GM19328 (cell line): Measurements from ENCODE around the gene ARMC9.
"Not testable (repeated sequence)": the region's sequence is repeated elsewhere in the genome, so short reads cannot be mapped to it uniquely, and the experiment has no call there.

Experiments
- ATAC-seq: cut with Tn5 transposase; IDR thresholded peaks from one replicate; pipeline ENCODE4 v1.9.1; 2021; ENCODE audit warnings: mild to moderate bottlenecking, moderate library complexity; ENCODE audit not compliant: unreplicated experiment

ARMC9 gene

DNA sequence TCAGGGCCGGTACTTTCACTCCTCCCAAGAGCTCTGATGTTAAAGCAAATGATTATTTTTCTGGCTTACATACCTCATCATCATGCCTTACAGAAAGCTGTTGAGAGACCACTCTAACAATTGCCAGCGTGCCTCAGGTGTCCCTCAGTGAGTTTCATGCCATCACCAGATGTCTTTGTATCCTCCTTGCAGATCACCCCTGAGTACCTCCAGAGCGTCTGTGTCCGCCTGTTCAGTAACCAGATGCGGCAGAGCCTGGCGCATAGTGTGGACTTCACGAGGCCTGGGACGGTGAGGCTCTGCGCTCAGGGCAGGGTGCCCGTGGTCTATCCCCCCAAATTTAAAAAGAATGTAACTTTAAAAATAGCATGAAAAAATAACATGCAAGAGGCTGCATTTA, 41.3 kb downstream of the ARMC9 start:
- ATAC-seq: no peak

DNA sequence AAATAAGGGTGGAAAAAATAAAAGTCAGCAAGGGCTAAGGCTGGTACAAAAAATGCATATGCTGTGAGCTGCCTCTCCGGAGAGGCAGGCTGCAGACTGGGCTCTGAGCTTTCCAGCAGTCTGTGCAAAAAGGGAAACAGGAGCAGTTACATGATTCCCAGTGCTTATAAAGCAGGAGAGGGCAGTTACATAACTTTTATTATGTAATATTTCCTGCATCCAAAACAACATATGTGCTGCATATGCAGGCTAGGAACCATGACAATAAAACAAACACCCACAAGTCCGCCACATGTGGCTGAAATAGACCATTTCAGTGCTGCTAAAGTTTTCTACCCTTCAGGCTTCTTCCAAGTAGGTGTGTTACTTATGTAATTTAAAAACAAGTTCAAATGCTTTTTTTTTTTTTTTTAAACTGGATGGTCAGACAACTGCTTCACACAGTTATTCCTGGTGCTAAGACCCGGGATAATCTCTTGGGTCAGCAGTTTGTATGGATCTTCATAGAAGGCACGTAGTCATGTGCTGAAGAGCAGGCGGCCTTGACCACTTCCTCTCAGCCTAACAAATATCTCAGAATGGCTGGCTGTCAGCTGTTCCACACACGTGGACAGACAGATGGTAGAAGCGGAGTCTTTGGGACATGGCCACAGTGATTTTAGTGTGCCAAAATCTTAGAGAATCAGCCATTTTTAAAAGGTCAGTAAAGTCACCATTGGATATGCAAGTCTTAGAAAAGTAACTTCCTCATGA, 43.5 kb downstream of the ARMC9 start:
- ATAC-seq: no peak

DNA sequence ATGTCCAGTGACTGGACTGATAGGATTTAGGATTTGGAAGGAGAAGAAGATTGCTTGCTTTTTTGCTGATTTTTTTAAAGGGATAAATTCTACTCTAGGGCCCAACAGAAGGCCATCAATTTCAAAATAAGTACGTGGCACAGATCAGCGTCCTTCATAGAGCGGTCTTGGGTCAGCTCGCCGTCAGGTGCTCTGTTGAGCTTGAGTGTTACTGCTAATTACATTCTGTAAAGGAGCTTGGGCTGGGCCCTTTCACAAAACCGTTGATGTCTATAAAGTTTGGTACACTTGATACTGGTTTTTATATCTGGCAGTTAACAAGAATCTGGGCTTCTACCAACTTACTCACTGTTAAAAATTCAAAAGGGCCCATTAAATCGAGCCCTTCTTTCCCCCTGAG, 45.4 kb downstream of the ARMC9 start:
- ATAC-seq: no peak

DNA sequence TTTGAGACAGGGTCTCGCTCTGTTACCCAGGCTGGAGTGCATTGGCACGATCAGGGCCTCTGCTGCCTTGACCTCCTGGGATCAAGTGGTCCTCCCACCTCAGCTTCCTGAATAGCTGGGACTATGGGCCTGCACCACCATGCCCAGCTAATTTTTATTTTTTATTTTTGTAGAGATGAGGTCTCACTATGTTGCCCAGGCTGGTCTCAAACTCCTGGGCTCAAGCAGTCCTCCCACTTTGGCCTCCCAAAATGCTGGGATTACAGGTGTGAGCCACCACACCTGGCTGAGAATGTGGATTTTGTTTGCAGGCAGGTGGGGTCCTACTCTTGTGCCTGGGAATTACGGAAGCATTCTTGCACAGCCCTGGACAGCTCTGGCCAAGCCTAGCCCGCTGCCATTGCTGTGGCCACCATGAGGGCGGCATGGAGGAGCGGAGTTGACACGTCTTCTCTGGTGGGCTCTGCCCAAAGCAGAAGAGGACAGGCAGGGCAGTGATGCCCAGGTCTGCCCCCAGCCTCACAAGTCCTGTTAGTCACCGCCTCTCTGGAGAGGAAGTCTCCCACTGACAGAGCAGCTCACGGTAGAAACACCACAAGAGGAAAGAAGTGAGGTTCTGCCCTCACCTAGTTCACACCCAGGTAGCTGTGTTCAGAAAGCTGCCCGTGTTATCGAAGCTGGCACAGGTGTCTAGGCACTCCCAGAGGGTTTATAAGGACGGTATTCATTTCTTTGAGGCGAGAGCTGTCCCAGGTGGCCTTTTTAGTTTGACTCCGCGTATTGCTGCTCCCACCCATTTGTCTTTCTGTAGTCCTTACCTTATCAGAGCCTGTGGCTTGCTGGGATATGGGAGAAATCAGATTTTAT, 46.2 kb downstream of the ARMC9 start:
- no peak for ATAC-seq

DNA sequence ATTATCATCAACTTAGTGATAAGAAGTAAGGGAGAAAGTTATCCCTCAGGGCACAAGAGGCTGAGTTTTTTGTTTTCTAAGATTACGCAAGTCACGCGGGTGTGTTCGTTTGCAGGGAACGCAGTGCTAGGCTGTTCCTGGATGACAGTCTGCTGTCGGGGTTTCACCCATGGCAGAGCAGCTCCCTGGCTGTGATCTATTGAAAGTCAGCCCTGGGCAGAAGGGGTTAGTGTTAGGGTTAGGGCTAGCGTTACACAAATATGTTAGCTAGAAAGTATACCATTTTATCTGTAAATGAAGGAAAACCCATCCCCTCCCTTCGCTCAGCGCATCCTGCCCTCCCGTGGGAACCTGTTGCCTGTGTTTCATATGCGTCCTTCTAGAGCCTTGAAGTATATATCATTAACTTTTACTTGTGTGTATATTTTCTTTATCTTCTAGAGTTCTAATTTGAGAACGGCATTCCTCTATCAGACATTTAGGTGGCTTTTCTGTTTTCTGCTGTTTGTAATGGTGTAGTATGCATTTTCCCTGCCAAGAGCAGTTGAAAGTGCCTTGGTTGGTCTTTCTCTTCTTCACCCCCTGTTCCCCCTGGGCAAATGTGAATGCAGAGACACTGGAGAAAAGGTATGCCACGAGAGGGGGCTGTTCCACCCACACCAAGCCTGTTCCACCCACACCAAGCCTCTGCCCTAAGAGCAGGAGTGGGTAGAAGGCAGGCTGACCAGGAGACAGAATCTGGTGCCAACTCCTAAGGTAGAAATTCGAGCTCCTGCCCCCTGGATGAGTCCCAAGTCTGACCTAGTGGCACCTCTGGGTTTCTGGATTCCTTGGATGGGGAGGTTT, 47.0 kb downstream of the ARMC9 start:
- no peak for ATAC-seq

DNA sequence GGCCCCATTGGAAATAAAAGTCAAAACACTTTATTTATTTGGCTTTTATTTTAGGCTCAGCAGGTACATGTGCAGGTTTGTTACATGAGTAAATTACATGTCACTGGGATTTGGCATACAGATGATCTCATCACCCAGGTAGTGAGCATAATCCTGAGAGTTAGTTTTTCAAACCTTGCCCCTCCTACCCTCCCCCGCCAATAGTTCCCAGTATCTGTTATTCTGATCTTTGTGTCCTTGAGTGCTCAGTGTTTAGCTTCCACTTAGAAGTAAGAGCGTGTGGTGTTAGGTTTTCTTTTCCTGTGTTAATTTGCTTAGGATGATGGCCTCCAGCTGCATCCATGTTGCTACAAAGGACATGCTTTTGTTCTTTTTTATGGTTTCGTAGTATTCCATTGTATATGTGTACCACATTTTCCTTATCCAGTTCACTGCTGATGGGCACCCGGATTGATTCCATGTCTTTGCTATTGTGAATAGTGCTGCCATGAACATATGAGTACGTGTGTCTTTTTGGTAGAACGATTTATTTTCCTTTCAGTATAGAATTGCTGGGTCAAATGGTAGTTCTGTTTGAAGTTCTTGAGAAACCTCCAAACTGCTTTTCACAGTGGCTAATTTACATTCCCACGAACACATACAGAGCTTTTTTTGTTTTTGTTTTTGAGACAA, 47.9 kb downstream of the ARMC9 start:
- no peak for ATAC-seq

DNA sequence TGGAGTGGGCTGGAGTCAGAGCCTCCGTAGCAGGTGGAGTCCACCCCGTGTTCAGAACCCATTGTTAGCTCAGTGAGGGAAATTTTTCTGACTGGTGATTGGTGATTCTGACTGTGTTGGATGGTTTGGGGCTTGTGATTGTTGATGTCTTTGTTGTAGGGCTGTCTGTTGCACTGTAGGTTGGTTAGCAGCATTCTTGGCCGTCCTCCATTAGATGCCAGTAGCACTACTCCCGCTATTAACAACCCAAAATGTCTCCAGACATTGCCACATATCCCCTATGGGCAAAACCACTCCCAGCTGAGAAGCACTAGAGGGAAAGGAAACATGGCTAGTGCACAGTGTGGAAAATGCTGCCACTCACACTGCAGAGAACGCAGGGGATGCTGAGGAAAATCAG, 51.7 kb downstream of the ARMC9 start:
- ATAC-seq: no peak

DNA sequence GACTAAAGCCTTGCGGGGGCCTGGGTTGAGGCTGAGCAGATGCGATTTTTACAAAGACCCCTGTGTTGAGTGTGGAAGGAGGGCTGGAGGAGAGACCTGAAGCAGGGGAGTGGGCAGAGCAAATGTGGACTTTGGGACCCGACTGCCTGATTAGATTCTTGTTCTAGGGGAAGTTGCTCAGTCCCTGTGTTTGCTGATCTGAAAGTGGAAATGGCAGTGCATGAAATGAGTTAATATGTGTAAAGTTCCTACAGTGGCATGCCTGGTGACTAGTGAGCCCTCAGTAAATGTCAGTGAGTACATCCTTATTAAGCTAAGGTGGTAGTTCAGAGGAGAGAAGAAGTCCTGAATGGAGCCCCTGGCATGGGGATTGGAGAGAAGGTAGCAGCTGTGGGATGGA, 52.3 kb downstream of the ARMC9 start:
- no peak for ATAC-seq

DNA sequence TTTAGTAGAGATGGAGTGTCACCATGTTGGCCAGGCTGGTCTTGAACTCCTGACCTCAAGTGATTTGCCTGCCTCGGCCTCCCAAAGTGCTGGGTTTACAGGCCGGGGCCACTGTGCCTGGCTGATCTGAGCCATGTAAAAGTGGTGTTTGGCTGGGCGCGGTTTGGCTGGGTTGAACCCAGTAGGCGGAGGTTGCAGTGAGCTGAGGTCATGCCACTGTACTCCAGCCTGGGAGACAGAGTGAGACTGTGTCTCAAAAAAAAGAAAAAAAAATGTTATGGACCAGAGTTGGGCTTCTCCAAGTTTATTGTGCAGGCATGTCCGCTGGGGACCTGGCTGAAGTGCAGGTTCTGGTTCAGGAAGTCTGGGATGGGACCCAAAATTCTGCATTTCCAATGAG, 54.9 kb downstream of the ARMC9 start:
- ATAC-seq: not testable (repeated sequence)

DNA sequence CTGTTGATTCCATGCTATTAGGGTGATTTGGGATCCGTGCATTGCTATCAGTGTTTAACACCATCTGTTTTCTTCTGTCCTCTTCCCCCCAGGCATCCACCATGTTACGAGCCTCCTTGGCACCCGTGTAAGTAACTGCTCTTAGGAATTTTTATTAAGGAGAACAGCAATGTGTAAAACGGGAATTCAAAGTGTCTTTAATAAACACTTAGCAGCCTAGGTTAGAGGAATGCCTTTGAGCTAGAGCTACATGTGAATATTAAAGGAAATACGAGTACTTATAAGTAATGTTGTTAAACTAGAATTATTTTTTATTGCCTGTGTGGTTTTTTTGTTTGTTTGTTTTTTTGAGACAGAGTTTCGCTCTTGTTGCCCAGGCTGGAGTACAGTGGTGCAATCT, 58.1 kb downstream of the ARMC9 start:
- ATAC-seq: no peak

DNA sequence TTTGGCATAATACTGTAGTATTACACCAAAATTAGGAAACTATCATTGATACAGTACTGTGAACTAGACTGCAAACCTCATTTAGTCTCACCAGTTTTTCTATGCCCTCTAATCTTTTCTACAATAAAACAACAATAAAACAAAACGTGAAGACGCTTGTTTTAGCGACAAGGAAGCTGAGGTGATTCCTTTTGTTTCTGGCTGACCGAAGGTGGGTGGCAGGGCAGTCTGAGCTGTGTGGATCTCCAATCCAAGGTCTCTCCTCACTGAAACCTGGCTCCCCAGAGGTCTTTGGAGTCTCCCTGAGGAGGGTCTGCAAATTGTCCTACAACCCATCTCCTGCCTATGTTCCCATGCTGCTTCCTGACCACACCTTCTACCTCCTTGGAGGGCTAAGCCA, 59.3 kb downstream of the ARMC9 start:
- ATAC-seq: no peak

DNA sequence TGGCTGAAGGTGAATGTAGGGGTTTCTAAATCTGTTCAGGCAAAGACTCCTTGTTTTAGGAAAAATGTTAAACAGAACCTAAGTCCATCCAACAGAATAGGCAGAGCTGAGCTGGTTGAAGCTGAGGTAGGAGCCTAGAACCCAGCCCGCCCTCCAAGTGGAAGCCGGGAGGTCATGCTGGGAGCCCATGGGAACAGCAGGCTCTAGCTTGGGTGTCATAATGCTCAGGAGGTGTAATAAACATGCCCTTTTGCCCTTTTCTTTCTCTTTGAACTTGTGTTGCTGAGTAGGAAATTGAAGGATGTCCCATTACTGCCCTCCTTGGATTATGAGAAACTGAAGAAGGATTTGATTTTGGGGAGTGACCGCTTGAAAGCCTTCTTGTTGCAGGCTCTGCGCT, 60.3 kb downstream of the ARMC9 start:
- ATAC-seq: no peak

DNA sequence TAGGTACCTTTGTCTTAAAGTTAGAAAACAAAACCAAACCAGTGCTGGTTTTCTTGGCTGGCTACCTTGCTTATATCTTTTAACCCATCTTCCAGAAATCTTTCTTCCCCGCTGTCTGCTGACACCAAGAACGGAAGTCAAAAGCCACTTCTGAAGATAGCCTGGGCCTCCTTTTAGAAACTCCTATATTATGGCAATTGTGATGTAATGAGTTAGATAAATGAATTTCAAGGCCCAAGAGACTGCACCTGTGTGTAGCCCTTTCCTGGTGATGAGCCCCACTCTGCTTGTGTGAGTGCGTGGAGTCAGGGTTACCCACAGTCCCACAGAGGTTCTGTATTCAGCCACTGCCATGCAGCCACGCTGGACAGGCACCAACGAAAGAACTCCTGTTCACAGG, 60.7 kb downstream of the ARMC9 start:
- ATAC-seq: no peak

DNA sequence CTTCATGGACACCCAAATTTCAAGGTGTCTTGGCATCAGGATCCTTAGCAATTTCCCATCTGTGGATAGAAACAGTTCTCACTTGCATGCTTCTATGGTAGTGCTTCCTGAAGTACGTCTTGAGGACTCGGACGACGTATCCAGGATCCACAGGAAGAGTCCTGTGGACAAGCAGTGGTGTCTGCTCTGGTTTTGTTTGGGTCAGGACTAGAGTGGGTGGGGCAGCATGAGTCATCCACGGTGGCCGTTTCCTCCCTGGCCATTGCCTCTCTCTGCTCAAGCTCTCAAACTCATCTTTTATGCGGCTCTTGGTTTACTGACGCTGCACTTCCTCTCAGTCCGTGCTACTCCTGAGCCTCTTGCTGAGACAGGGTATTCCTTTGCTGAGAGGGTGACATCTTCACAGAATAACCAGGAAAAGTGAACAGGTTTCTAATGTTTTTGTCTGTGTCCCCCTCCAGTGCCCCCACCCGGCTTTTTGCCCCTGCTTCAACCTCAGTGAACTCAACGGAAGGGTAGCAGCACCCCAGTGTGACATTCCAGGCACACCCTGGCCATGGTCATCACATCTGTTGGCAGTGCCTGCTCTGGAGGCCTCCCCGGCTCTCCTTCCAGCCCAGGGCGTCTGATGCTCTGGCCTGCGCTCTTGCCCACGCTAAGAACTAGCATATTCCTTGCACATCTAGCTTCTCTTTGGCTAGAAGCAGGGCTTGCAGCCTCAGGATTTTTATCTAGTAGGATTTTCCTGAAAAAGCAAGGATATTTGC, 62.2 kb downstream of the ARMC9 start:
- ATAC-seq: no peak

DNA sequence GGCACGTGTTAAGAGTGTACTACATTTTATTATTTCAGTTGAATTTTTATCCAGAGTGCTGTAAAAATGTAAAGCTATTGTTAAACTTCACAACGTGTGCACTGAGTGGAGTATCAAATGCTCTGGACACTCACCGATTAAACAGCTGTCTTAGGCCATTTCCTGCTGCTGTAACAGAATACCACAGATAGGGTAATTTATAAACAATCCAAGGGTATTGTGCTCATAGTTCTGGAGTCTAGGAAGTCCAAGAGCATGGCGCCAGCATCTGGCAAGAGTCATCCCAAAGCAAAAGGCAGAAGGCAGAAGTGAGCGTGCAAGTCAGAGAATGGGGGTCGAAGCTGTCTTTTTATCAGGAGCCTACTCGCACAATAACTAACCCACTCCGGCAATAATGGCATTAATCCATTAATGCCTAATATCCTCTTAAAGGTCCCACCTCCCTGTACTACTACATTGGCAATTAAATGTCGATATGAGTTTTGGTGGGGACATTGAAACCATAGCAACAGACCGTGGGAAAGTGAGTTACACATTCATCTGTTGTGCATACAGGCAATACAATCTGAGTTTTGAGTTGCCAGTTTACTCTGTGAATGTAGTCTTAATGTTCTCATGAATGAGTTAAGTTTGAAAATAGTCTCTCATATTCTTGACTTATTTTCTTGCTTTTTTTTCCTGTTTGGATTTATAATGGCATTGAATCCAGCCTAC, 64.8 kb downstream of the ARMC9 start:
- ATAC-seq: no peak

DNA sequence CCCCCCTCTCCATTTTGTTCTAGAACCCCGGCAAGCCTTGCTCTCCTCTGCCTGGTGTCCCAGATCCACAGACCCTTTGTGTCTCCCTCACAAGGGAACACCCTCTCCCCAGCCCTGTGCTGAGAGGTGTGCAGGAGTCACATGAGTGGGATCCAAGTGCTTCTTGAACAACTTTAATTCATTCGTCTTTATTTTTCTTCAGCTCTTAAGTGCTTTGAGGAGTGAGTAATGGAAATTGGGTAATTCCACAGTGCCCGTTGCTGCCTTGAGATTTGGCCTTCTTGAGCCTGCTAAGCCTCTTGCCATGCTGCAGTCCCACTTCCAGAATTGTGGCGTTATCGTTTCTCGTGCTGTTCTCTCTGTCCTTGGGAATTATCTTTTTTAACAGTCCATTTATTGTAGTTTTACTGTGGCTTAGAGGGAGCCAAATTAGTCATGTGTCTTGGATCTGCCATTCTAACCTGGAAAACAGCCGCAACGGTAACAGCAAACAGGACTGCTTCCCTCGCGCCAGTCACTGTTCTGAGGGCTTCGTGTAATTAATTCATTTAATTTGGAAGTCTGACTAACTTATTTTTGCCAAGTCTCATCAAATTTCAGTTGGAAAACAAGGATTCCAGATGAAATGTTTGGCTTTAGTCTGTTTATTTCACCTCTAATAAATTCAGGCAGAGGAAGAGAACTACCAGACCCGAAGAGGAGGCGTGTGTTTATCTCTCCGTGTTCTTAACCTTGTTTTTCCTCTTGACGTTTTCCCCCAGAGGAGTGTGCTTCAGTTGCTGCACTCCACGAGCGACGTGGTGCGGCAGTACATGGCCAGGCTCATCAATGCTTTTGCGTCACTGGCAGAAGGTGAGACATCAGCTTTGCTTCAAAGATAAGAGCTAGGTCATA, 72.0 kb downstream of the ARMC9 start:
- ATAC-seq: no peak

DNA sequence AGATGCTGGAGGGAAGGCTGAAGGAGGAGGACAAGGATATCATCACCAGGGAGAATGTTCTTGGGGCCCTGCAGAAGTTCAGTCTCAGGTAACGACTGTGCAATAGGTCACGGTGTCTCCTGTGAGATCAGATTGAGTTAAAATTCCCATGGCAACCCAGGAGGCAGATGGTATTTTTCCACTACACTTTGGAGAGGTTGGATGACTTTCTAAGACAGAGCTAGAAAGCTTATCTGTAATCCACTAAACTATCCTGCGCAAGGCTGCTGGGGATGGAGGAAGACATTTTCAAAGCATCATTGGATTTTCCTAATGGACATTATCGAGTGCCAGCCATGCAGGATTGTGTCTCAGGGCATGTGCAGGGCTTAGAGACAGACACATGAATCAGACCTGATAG, 74.6 kb downstream of the ARMC9 start:
- ATAC-seq: no peak

DNA sequence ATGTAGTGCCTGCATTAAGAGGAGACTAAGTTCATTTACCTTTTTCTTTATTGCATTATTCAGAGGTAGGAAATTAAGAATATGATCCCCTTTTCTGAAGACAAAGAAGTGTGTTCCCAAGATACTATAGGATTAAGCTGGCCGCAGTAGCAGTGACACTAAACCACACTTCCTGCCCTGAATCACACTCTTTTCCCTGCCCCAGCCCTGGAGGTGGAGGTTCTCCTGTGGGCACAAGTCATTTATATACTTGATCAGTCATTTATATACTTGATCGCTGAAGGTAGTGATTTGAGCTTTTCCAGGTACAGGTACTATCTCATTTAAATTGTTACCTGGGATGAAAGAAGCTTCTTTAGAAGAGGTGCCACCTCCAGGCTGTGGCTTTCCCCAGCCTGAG, 78.6 kb downstream of the ARMC9 start:
- ATAC-seq: no peak

DNA sequence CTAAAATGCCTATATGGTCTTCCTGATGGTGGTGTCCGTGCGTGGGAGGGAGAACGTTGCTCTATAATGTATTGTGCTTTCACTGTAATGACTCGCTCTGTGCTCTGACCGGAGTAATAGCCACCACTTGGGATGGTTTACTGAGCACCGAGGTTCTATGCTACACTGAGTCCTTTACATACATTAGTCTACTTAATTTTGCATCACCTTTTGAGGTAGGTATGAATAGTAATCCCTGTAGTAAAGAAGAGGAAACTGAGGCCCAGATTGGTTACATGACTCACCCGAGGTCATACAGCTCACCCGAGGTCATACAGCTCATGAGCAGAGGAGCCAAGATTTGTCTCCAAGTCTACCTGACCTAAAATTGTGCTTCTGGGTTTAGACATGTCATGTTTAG, 79.5 kb downstream of the ARMC9 start:
- no peak for ATAC-seq
